Mesenchymal stem cell (in vitro differentiated cells and primary cell): ENCODE data around the gene RNF43.

Experiments
- DNase-seq: peaks from one replicate; pipeline ENCODE4 v3.0.0-alpha.2; 2013
- H2AFZ ChIP-seq: one replicate; pipeline ENCODE4 v1.6.1; 2013; ENCODE audit warnings: low read depth, mild to moderate bottlenecking, control low read depth, inconsistent platforms, low read length, moderate library complexity
- H2AK5ac ChIP-seq: 2 replicates; pipeline ENCODE4 v1.6.1; 2013; ENCODE audit warnings: low read length, moderate library complexity, mild to moderate bottlenecking, inconsistent platforms; ENCODE audit not compliant: severe bottlenecking
- H2BK120ac ChIP-seq: one replicate; pipeline ENCODE4 v1.6.1; 2013; ENCODE audit warnings: low read depth, mild to moderate bottlenecking, inconsistent platforms, low read length, moderate library complexity
- H2BK12ac ChIP-seq, 2 experiments: one replicate each; pipeline ENCODE4 v1.6.1; 2013; ENCODE audit warnings: inconsistent platforms in 2 of 2, low read length in 2 of 2, mild to moderate bottlenecking in 2 of 2, moderate library complexity in 2 of 2, control low read depth in 1 of 2
- H2BK15ac ChIP-seq: one replicate; pipeline ENCODE4 v1.6.1; 2013; ENCODE audit warnings: mild to moderate bottlenecking, low read depth, inconsistent platforms; ENCODE audit not compliant: poor library complexity, severe bottlenecking
- H2BK5ac ChIP-seq: 2 replicates; pipeline ENCODE4 v1.6.1; 2013; ENCODE audit warnings: low read depth, mild to moderate bottlenecking, low read length, control low read depth, inconsistent platforms; ENCODE audit not compliant: poor library complexity, severe bottlenecking
- H3K14ac ChIP-seq, 2 experiments: one replicate each; pipeline ENCODE4 v1.6.1; 2013; ENCODE audit warnings: inconsistent platforms in 2 of 2, low read length in 2 of 2, control low read depth in 1 of 2, mild to moderate bottlenecking in 1 of 2, moderate library complexity in 1 of 2
- H3K18ac ChIP-seq, 2 experiments: one replicate each; pipeline ENCODE4 v1.6.1; 2013; ENCODE audit warnings: inconsistent platforms in 2 of 2, low read length in 2 of 2, control low read depth in 1 of 2, low read depth in 1 of 2, mild to moderate bottlenecking in 1 of 2
- H3K23ac ChIP-seq, 2 experiments: one replicate each; pipeline ENCODE4 v1.6.1; 2013; ENCODE audit warnings: inconsistent platforms in 2 of 2, low read length in 2 of 2, mild to moderate bottlenecking in 2 of 2, moderate library complexity in 2 of 2, control low read depth in 1 of 2
- H3K27ac ChIP-seq: 2 replicates; pipeline ENCODE4 v1.5.1; 2013; ENCODE audit warnings: mild to moderate bottlenecking, moderate library complexity, low read length, control low read depth, inconsistent platforms; ENCODE audit not compliant: poor library complexity, severe bottlenecking
- H3K27me3 ChIP-seq, 2 experiments: 2 replicates each; pipeline versions ENCODE4 v1.6.1 to v1.7.0; 2013; ENCODE audit warnings: low read length in 2 of 2, mild to moderate bottlenecking in 2 of 2, moderate library complexity in 2 of 2, control low read depth in 1 of 2, inconsistent platforms in 1 of 2; ENCODE audit not compliant: control insufficient read depth in 1 of 2, insufficient read depth in 1 of 2
- H3K36me3 ChIP-seq, 2 experiments: 2 replicates each; pipeline versions ENCODE4 v1.6.1 to v1.7.0; 2013; ENCODE audit warnings: low read length in 2 of 2, control low read depth in 1 of 2, inconsistent platforms in 1 of 2, low read depth in 1 of 2, mild to moderate bottlenecking in 1 of 2; ENCODE audit not compliant: insufficient read depth in 2 of 2, control insufficient read depth in 1 of 2
- H3K4ac ChIP-seq, 2 experiments: one replicate each; pipeline ENCODE4 v1.6.1; 2013; ENCODE audit warnings: inconsistent platforms in 2 of 2, low read length in 2 of 2, mild to moderate bottlenecking in 2 of 2, moderate library complexity in 2 of 2, control low read depth in 1 of 2, low read depth in 1 of 2
- H3K4me1 ChIP-seq: 2 replicates; pipeline ENCODE4 v1.6.1; 2013; ENCODE audit warnings: low read depth, low read length, control low read depth; ENCODE audit not compliant: control insufficient read depth, insufficient read depth
- H3K4me2 ChIP-seq: 2 replicates; pipeline ENCODE4 v1.6.1; 2013; ENCODE audit warnings: low read length, mild to moderate bottlenecking, inconsistent platforms; ENCODE audit not compliant: poor library complexity, severe bottlenecking
- H3K4me3 ChIP-seq, 2 experiments: 2 replicates each; pipeline versions ENCODE4 v1.5.1 to v1.7.0; 2013; ENCODE audit warnings: low read length in 2 of 2, mild to moderate bottlenecking in 2 of 2, control low read depth in 1 of 2, low read depth in 1 of 2; ENCODE audit not compliant: insufficient read depth in 1 of 2
- H3K79me1 ChIP-seq: replicated peaks from 2 replicates; pipeline ENCODE4 v1.6.1; 2013; ENCODE audit warnings: mild to moderate bottlenecking, control low read depth, low read length, inconsistent platforms; ENCODE audit not compliant: poor library complexity, severe bottlenecking
- H3K9ac ChIP-seq: 2 replicates; pipeline ENCODE4 v1.7.0; 2013; ENCODE audit warnings: mild to moderate bottlenecking, low read length, moderate library complexity
- H3K9me3 ChIP-seq: 2 replicates; pipeline ENCODE4 v1.7.0; 2013; ENCODE audit warnings: mild to moderate bottlenecking, low read length; ENCODE audit not compliant: control insufficient read depth
- H4K8ac ChIP-seq: one replicate; pipeline ENCODE4 v1.6.1; 2013; ENCODE audit warnings: inconsistent platforms, mild to moderate bottlenecking, low read length, moderate library complexity
- H4K91ac ChIP-seq: one replicate; pipeline ENCODE4 v1.6.1; 2013; ENCODE audit warnings: mild to moderate bottlenecking, low read length, inconsistent platforms
- WGBS: methylation state at CpG from one replicate; pipeline ENCODE4 v1.1.7; 2013; ENCODE audit warnings: mixed read lengths; 5-methylcytosine and 5-hydroxymethylcytosine counted together

The RNF43 gene

DNA sequence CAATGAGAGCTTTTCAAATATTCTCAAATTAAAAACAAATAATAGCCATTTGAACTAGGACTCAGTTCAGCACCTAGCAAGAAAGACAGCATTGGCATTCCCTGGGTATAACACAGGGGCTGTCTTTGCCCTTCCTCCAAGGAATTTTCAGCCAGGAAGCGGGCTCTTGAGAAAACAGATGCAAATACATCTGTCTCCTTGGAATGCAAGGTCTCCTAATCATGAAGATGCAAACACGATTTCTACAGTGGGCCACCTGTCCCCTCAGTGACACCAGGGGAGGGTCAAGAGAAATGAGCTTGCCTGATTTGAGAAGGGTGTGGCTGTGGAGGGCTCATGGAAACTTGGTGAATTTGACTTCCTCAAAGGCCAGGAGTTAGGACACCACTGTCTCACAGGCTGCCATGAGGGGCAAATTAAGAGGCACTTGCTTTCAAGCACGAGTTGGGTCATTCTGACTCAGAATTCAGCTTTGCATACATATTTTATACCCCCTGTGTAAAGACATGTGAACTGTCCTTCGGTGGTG lies 40.8 kb downstream of the RNF43 start:
- Histone ChIP-seq H2BK5ac (no peak overlapping the region), H3K9ac (no peak overlapping the region), H2AFZ (no peak overlapping the region), H2BK120ac (no peak overlapping the region), H3K4ac (no peak overlapping the region), H3K14ac (no peak overlapping the region), H3K4me3 (no peak overlapping the region), H4K91ac (no peak overlapping the region), H3K4me1 (peaks cover 5% of the 10 kb centered on the region), H3K27me3 (peaks cover 14 to 16% of the 10 kb centered on the region in 2 experiments), H3K79me1 (no peaks in the 10 kb centered on the region), H4K8ac (no peak overlapping the region), H2BK15ac (no peak overlapping the region), H3K23ac (no peak overlapping the region), H3K4me2 (no peak overlapping the region), H3K36me3 (no peaks in the 10 kb centered on the region), H3K18ac (no peak overlapping the region), H3K9me3 (no peaks in the 10 kb centered on the region), H3K27ac (no peak overlapping the region), H2AK5ac (no peak overlapping the region), H2BK12ac (no peak overlapping the region)
- WGBS = 52% methylated on average over 4 of the region's 4 CpGs
- no peak for DNase-seq

DNA sequence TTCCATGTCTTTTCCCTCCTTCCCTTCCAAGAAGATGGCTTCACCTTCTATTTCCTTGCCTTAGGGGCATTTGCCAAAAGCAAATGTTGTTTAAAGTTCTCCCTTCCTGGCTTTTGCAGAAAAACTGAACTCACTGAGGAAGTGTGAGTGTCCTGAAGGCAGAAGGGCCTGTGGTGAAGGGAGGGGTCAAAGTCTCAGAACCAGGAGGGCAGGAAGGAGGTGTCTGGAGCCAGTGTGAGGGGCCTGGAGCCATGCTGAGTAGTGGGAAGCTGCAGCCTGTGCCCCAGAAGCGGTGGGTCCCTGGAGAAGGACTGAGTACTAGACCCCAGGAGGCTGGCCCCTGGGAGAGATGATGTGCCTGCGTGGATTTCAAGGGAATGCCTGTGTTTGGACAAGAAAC lies 41.5 kb downstream of the RNF43 start:
- Histone ChIP-seq H3K14ac (no peak overlapping the region), H4K91ac (no peak overlapping the region), H3K27me3 (peaks cover 18 to 19% of the 10 kb centered on the region in 2 experiments), H2BK5ac (no peak overlapping the region), H4K8ac (no peak overlapping the region), H2AK5ac (no peak overlapping the region), H3K4me2 (no peak overlapping the region), H3K4me1 (peaks cover 1% of the 10 kb centered on the region), H3K4me3 (no peak overlapping the region), H2BK15ac (no peak overlapping the region), H3K9ac (no peak overlapping the region), H2BK12ac (no peak overlapping the region), H3K9me3 (no peaks in the 10 kb centered on the region), H3K4ac (no peak overlapping the region), H3K79me1 (no peaks in the 10 kb centered on the region), H3K18ac (no peak overlapping the region), H3K36me3 (no peaks in the 10 kb centered on the region), H2BK120ac (no peak overlapping the region), H3K27ac (no peak overlapping the region), H2AFZ (no peak overlapping the region), H3K23ac (no peak overlapping the region)
- WGBS = 40% methylated on average over 2 of the region's 2 CpGs
- no peak for DNase-seq

DNA sequence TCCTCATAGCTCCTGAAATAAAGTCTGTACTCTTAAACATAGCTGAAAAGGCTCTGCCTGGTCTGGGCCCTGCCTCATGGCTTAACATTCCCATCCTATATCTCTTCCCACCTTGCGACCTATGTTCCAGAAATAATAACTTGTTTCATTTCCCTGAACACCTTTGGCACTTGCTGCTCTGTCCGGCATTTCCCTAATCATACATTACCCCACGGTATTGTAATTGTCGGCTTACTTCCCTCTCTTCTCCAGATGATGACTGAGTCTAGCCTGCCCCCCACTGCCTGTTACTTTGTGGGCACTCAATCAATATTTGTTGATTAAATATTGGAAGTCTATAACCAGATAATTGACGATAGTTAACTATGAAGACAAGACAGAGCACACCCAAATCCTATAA lies 42.1 kb downstream of the RNF43 start:
- WGBS = 92% methylated on average over 5 of the region's 5 CpGs
- no peak overlapping the region for H3K14ac ChIP-seq
- no peak overlapping the region for H3K23ac ChIP-seq

DNA sequence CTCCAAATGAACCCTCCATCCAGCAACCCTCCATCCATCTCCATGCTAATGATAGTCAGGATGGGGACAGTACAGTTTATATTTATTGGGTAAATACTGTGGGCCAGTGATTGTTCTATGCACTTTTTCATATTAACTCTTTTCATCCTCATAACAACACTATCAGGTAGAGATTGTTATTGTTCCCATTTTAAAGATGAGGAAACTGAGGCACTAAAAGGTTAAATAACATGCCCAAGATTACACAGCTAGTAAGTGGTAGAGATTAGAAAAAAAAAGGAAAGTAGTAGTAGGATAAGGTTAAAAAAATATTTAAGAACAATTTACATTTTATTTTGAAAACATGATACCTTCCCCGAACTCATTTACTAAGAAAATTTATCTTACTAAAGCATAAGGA lies 43.4 kb downstream of the RNF43 start:
- no peak overlapping the region for H4K91ac ChIP-seq
- no peak overlapping the region for H3K4ac ChIP-seq
- H3K18ac ChIP-seq = no peak overlapping the region
- no peak overlapping the region for H3K4me2 ChIP-seq
- no peaks in the 10 kb centered on the region for H3K79me1 ChIP-seq
- H2BK120ac ChIP-seq = no peak overlapping the region
- H3K27ac ChIP-seq = no peak overlapping the region
- H3K9ac ChIP-seq = no peak overlapping the region
- peaks cover 15 to 25% of the 10 kb centered on the region in 2 experiments for H3K27me3 ChIP-seq
- no peaks in the 10 kb centered on the region for H3K36me3 ChIP-seq
- H3K4me3 ChIP-seq = no peak overlapping the region
- H3K9me3 ChIP-seq = no peaks in the 10 kb centered on the region
- no peaks in the 10 kb centered on the region for H3K4me1 ChIP-seq
- H3K23ac ChIP-seq = no peak overlapping the region
- WGBS = 84% methylated on average over 1 of the region's 1 CpG
- no peak overlapping the region for H4K8ac ChIP-seq
- no peak overlapping the region for H2BK12ac ChIP-seq
- no peak overlapping the region for H3K14ac ChIP-seq
- H2AFZ ChIP-seq = no peak overlapping the region
- no peak overlapping the region for H2AK5ac ChIP-seq
- no peak overlapping the region for H2BK5ac ChIP-seq
- no peak for DNase-seq
- no peak overlapping the region for H2BK15ac ChIP-seq

More for the DNA sequence above, 42.1 kb downstream of the RNF43 start:
- H2AK5ac ChIP-seq = no peak overlapping the region
- H2BK15ac ChIP-seq = no peak overlapping the region
- H3K4me2 ChIP-seq = no peak overlapping the region
- H3K27me3 ChIP-seq = peaks cover 18 to 24% of the 10 kb centered on the region in 2 experiments
- no peak overlapping the region for H3K4ac ChIP-seq
- H2AFZ ChIP-seq = no peak overlapping the region
- no peak for DNase-seq
- H3K27ac ChIP-seq = no peak overlapping the region
- H3K9ac ChIP-seq = no peak overlapping the region
- no peaks in the 10 kb centered on the region for H3K36me3 ChIP-seq
- H3K18ac ChIP-seq = no peak overlapping the region
- H3K4me3 ChIP-seq = no peak overlapping the region
- H2BK12ac ChIP-seq = no peak overlapping the region
- no peaks in the 10 kb centered on the region for H3K9me3 ChIP-seq
- no peak overlapping the region for H4K8ac ChIP-seq
- H2BK5ac ChIP-seq = no peak overlapping the region
- H3K4me1 ChIP-seq = no peaks in the 10 kb centered on the region
- H4K91ac ChIP-seq = no peak overlapping the region
- no peak overlapping the region for H2BK120ac ChIP-seq
- H3K79me1 ChIP-seq = no peaks in the 10 kb centered on the region
